K562 (cell line): ENCODE results near the gene PRAC2. TPM values are rescaled to one million over a fixed set of nuclear protein-coding genes. Genes with fewer than 3 reads are reported as not detected.
A peak's percentile ranks its signal among the peaks of the same experiment; 100 is the strongest.

Experiments used
- CTBP1 ChIP-seq: fragments of 450-650 bp; IDR thresholded peaks from 2 replicates; pipeline ENCODE4 v1.6.1; 2016; ENCODE audit warnings: borderline replicate concordance
- FOXK2 ChIP-seq, 2 experiments: fragments of 450-650 bp; IDR thresholded peaks in 1 of 2; conservative IDR thresholded peaks in 1 of 2; 2 replicates each; pipeline ENCODE4 v1.6.1; 2016; ENCODE audit warnings: low read depth in 2 of 2, mild to moderate bottlenecking in 1 of 2
- HCFC1 ChIP-seq: IDR thresholded peaks from 2 replicates; pipeline ENCODE4 v1.6.1; 2012; ENCODE audit warnings: low read depth, low read length, improper control_type of control experiment
- HDAC6 ChIP-seq: IDR thresholded peaks from 2 replicates; pipeline ENCODE4 v1.6.1; 2012; ENCODE audit warnings: low read depth, mild to moderate bottlenecking, control low read depth, inconsistent platforms, low read length, moderate library complexity
- NFIC ChIP-seq: fragments of 450-650 bp; IDR thresholded peaks from 2 replicates; pipeline ENCODE4 v1.6.1; 2017; ENCODE audit warnings: mild to moderate bottlenecking, inconsistent platforms
- PHF21A ChIP-seq: fragments of 450-650 bp; IDR thresholded peaks from 2 replicates; pipeline ENCODE4 v1.6.1; 2017; ENCODE audit warnings: low read depth, borderline replicate concordance
- RB1 ChIP-seq: fragments of 450-650 bp; IDR thresholded peaks from 2 replicates; pipeline ENCODE4 v1.6.1; 2017; ENCODE audit warnings: low read depth, mild to moderate bottlenecking
- SMC3 ChIP-seq: conservative IDR thresholded peaks from 2 replicates; pipeline ENCODE4 v1.6.1; 2011; ENCODE audit warnings: low read depth, low read length, improper control_type of control experiment; ENCODE audit not compliant: insufficient read depth
- polyA plus RNA-seq, 8 experiments: library from polyadenylated mRNA; depleted of rRNA in 4 of 8; stranded (reverse) in 5 of 8; unstranded in 3 of 8; fragments of >200 nt; fragmentation: Nextera tagmentation in 2 of 8; fragmentation: Illumina TruSeq in 1 of 8; extraction: Ambion mirVana in 2 of 8; extraction: Trizol in 1 of 8; gene quantifications; 2 replicates each; pipeline versions ENCODE4 v1.2.1 to v1.2.3, GENCODE V29; 2011 to 2014; ENCODE audit warnings: inconsistent platforms in 1 of 8, missing spikeins in 1 of 8
- total RNA-seq, 7 experiments: library from RNA; depleted of rRNA in 6 of 7; stranded (reverse); fragments of >200 nt in 6 of 7; fragmentation: Illumina TruSeq in 2 of 7; extraction: Trizol in 2 of 7; gene quantifications; 2 replicates each; pipeline versions ENCODE4 v1.2.1 to v1.2.3, GENCODE V29; 2011 to 2021; ENCODE audit warnings: low replicate concordance in 1 of 7
- TF ChIP-seq, protein P1 (sequence below): fragments of 450-650 bp; formaldehyde crosslinking; IDR thresholded peaks from 2 replicates; pipeline ENCODE4 v1.4.0; 2020; ENCODE audit warnings: mild to moderate bottlenecking, moderate library complexity
- TF ChIP-seq, protein P2 (sequence below): sonication (generic); formaldehyde crosslinking; IDR thresholded peaks from 2 replicates; pipeline ENCODE4 v1.8.0; 2022; ENCODE audit warnings: missing genetic modification reagents, mild to moderate bottlenecking, moderate library complexity, borderline replicate concordance
- TF ChIP-seq, protein P3 (sequence below), 2 experiments: fragments of 450-650 bp; formaldehyde crosslinking in 1 of 2; IDR thresholded peaks; 2 replicates each; pipeline versions ENCODE4 v1.4.0 to v1.6.1; 2014 to 2020; ENCODE audit warnings: mild to moderate bottlenecking in 2 of 2, borderline replicate concordance in 1 of 2, low read depth in 1 of 2
- TF ChIP-seq, protein P4 (sequence below): fragments of 250-450 bp; sonication (Bioruptor Pico); IDR thresholded peaks from 2 replicates; pipeline ENCODE4 v1.8.0; 2022; ENCODE audit warnings: inconsistent platforms, mild to moderate bottlenecking, moderate library complexity, borderline replicate concordance

PRAC2 gene
- total and polyA plus RNA-seq, 9 of the 15 experiments (the other 6 are each of a cell fraction or from before 2014, with no cell fraction given), result not detected

DNA sequence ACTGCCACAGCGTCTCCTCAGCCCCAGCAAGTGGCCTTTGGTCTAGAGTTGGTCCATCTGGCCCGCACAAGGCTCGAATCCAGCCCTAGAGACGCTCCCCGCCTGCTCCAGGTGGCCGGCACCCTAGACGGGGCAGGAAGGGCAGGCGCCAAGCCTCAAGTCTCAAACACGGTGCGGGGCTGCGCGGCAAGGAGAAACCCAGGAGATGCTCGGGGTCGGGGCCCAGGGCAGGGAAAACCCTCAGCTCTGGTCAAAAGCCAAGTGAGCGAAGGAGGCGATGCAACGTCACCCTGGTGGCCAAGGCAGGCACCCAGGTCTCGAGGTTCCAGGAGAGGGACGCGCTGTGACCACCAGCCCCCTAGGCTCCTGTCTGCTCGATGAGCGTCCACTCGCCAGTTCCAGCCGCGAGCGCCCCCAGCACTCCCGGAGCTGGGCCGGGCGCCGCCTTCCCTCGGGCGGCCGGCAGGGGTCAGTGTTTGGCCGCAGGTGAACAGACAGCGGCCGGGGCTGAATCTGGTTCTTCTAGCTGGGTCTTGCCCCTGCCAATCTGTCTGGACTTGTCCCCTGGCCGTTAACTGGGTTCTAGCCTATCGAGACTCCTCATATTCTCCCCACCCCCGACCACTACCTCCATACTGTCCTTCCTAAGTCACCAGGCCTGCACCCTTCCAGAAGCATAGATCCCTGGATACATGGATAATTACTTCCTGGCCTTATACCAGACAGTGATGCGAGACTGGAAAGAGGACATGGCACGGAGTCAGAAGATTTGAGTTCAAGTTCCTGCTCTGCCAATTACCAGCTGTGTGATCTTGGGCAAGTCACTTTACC, 44.6 kb upstream of the PRAC2 start (continued):
- TF ChIP-seq, protein P1, sequence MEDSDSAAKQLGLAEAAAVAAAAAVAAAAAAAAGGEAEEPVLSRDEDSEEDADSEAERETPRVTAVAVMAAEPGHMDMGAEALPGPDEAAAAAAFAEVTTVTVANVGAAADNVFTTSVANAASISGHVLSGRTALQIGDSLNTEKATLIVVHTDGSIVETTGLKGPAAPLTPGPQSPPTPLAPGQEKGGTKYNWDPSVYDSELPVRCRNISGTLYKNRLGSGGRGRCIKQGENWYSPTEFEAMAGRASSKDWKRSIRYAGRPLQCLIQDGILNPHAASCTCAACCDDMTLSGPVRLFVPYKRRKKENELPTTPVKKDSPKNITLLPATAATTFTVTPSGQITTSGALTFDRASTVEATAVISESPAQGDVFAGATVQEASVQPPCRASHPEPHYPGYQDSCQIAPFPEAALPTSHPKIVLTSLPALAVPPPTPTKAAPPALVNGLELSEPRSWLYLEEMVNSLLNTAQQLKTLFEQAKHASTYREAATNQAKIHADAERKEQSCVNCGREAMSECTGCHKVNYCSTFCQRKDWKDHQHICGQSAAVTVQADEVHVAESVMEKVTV (CRISPR knock-in tag), result peak; percentile 81
- TF ChIP-seq HCFC1 (0 out of 2 replicates have a peak, but pooled peaks have one; percentile 16), CTBP1 (peak; percentile 59; the same call in 1 of the 2 replicates), SMC3 (peak; percentile 78), RB1 (peak; percentile 71), PHF21A (0 out of 2 replicates have a peak, but pooled peaks have one; percentile 24), NFIC (0 out of 2 replicates have a peak, but pooled peaks have one; percentile 7), HDAC6 (no peak), FOXK2 (conservative IDR thresholded peaks at IDR 0.05 in 1 of 2, IDR thresholded peaks at IDR 0.05 in 1 of 2; ENCODE audit: low read depth in 2 of 2) (no peak)
- TF ChIP-seq, protein P2, sequence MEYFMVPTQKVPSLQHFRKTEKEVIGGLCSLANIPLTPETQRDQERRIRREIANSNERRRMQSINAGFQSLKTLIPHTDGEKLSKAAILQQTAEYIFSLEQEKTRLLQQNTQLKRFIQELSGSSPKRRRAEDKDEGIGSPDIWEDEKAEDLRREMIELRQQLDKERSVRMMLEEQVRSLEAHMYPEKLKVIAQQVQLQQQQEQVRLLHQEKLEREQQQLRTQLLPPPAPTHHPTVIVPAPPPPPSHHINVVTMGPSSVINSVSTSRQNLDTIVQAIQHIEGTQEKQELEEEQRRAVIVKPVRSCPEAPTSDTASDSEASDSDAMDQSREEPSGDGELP, result peak; percentile 69
- TF ChIP-seq, protein P3, sequence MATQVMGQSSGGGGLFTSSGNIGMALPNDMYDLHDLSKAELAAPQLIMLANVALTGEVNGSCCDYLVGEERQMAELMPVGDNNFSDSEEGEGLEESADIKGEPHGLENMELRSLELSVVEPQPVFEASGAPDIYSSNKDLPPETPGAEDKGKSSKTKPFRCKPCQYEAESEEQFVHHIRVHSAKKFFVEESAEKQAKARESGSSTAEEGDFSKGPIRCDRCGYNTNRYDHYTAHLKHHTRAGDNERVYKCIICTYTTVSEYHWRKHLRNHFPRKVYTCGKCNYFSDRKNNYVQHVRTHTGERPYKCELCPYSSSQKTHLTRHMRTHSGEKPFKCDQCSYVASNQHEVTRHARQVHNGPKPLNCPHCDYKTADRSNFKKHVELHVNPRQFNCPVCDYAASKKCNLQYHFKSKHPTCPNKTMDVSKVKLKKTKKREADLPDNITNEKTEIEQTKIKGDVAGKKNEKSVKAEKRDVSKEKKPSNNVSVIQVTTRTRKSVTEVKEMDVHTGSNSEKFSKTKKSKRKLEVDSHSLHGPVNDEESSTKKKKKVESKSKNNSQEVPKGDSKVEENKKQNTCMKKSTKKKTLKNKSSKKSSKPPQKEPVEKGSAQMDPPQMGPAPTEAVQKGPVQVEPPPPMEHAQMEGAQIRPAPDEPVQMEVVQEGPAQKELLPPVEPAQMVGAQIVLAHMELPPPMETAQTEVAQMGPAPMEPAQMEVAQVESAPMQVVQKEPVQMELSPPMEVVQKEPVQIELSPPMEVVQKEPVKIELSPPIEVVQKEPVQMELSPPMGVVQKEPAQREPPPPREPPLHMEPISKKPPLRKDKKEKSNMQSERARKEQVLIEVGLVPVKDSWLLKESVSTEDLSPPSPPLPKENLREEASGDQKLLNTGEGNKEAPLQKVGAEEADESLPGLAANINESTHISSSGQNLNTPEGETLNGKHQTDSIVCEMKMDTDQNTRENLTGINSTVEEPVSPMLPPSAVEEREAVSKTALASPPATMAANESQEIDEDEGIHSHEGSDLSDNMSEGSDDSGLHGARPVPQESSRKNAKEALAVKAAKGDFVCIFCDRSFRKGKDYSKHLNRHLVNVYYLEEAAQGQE (IDR thresholded peaks at IDR 0.05; ENCODE audit: borderline replicate concordance), result peak; percentile 83
- TF ChIP-seq, protein P3 (CRISPR knock-in tag; IDR thresholded peaks at IDR 0.05; ENCODE audit: low read depth), result no peak
- TF ChIP-seq, protein P4, sequence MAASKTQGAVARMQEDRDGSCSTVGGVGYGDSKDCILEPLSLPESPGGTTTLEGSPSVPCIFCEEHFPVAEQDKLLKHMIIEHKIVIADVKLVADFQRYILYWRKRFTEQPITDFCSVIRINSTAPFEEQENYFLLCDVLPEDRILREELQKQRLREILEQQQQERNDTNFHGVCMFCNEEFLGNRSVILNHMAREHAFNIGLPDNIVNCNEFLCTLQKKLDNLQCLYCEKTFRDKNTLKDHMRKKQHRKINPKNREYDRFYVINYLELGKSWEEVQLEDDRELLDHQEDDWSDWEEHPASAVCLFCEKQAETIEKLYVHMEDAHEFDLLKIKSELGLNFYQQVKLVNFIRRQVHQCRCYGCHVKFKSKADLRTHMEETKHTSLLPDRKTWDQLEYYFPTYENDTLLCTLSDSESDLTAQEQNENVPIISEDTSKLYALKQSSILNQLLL (CRISPR knock-in tag), result no peak
